ENCODE data around the gene ADGB. TPM values are rescaled to one million over a fixed set of nuclear protein-coding genes. Genes with fewer than 3 reads are reported as not detected.

Gene ADGB
- total and polyA plus RNA-seq, 9 of the 15 experiments (the other 6 are each of a cell fraction or from before 2014, with no cell fraction given) = not detected

GRCh38 chr6:146861716-146862115 is 262.9 kb downstream of the ADGB start (continued):
- TF ChIP-seq FOXA3 (CRISPR knock-in tag; conservative IDR thresholded peaks at IDR 0.05 in 1 of 2, IDR thresholded peaks at IDR 0.05 in 1 of 2) (no peak), SP2 (IDR thresholded peaks at IDR 0.05; ENCODE audit: extremely low read depth, low read depth, low read length, poor library complexity, severe bottlenecking) (no peak), E4F1 (CRISPR knock-in tag; IDR thresholded peaks at IDR 0.05; ENCODE audit: borderline replicate concordance) (no peak), ZNF23 (CRISPR knock-in tag; IDR thresholded peaks at IDR 0.05) (no peak), ZNF668 (CRISPR knock-in tag; IDR thresholded peaks at IDR 0.05) (0 out of 2 replicates have a peak, but pooled peaks have one; percentile 53), CAMTA2 (CRISPR knock-in tag; conservative IDR thresholded peaks at IDR 0.05) (peak; percentile 55; the same call in 1 of the 2 replicates), ZNF830 (CRISPR knock-in tag; IDR thresholded peaks at IDR 0.05) (0 out of 2 replicates have a peak, but pooled peaks have one; percentile 75), ZKSCAN3 (CRISPR knock-in tag; IDR thresholded peaks at IDR 0.05) (no peak), MXI1 (IDR thresholded peaks at IDR 0.05; ENCODE audit: low read depth, low read length) (no peak), MAX (CRISPR knock-in tag; IDR thresholded peaks at IDR 0.05) (no peak), NELFE (IDR thresholded peaks at IDR 0.05; ENCODE audit: insufficient read depth, insufficient read length) (no peak), PHTF2 (CRISPR knock-in tag; IDR thresholded peaks at IDR 0.05) (peak; percentile 58; the same call in 1 of the 2 replicates), DLX4 (CRISPR knock-in tag; IDR thresholded peaks at IDR 0.05) (0 out of 2 replicates have a peak, but pooled peaks have one; percentile 58), ZNF224 (CRISPR knock-in tag; IDR thresholded peaks at IDR 0.05) (no peak), ZNF584 (CRISPR knock-in tag; IDR thresholded peaks at IDR 0.05; ENCODE audit: low read depth) (no peak), POLR2B (IDR thresholded peaks at IDR 0.05; ENCODE audit: low read depth, partially characterized antibody) (no peak), NCOA4 (IDR thresholded peaks at IDR 0.05; ENCODE audit: partially characterized antibody) (no peak), TAF15 (IDR thresholded peaks at IDR 0.05; ENCODE audit: low read depth, low read length) (no peak), XRCC5 (IDR thresholded peaks at IDR 0.05; ENCODE audit: low read depth, low read length) (no peak)
- TF ChIP-seq, protein P1, sequence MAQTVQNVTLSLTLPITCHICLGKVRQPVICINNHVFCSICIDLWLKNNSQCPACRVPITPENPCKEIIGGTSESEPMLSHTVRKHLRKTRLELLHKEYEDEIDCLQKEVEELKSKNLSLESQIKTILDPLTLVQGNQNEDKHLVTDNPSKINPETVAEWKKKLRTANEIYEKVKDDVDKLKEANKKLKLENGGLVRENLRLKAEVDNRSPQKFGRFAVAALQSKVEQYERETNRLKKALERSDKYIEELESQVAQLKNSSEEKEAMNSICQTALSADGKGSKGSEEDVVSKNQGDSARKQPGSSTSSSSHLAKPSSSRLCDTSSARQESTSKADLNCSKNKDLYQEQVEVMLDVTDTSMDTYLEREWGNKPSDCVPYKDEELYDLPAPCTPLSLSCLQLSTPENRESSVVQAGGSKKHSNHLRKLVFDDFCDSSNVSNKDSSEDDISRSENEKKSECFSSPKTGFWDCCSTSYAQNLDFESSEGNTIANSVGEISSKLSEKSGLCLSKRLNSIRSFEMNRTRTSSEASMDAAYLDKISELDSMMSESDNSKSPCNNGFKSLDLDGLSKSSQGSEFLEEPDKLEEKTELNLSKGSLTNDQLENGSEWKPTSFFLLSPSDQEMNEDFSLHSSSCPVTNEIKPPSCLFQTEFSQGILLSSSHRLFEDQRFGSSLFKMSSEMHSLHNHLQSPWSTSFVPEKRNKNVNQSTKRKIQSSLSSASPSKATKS (CRISPR knock-in tag; IDR thresholded peaks at IDR 0.05) = peak; percentile 77; the same call in 1 of the 2 replicates
- TF ChIP-seq, protein P2, sequence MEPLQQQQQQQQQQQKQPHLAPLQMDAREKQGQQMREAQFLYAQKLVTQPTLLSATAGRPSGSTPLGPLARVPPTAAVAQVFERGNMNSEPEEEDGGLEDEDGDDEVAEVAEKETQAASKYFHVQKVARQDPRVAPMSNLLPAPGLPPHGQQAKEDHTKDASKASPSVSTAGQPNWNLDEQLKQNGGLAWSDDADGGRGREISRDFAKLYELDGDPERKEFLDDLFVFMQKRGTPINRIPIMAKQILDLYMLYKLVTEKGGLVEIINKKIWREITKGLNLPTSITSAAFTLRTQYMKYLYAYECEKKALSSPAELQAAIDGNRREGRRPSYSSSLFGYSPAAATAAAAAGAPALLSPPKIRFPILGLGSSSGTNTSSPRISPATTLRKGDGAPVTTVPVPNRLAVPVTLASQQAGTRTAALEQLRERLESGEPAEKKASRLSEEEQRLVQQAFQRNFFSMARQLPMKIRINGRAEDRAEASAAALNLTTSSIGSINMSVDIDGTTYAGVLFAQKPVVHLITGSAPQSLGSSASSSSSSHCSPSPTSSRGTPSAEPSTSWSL (CRISPR knock-in tag; IDR thresholded peaks at IDR 0.05; ENCODE audit: borderline replicate concordance) = no peak
